A549 (cell line): ENCODE data around the gene CPED1. TPM values are rescaled to one million over a fixed set of nuclear protein-coding genes. Genes with fewer than 3 reads are reported as not detected.

Source experiments
- ATAC-seq, 2 experiments: fragments of 200-7000 bp in 1 of 2; fragments of >200 bp in 1 of 2; cut with Nextera tagmentation in 1 of 2; cut with Tn5 transposase in 1 of 2; 3 replicates each; pipeline versions ENCODE4 v1.8.0 to v1.9.1; 2018 to 2020; ENCODE audit warnings: mild to moderate bottlenecking in 1 of 2, moderate library complexity in 1 of 2
- CTCF ChIA-PET: fragments of 300-600 bp; sonication (Branson Sonifier 250); formaldehyde crosslinking; extraction: SDS; loops from one replicate; lab custom pipeline; 2021; ENCODE audit warnings: antibody characterized with exemption, inconsistent platforms; lab: Yijun Ruan, JAX
- POLR2A ChIA-PET: fragments of 350-600 bp; formaldehyde crosslinking; extraction: SDS; loops from one replicate; lab custom pipeline; 2021; ENCODE audit warnings: antibody characterized with exemption, inconsistent platforms; lab: Yijun Ruan, JAX
- DNase-seq, 2 experiments: peaks; one replicate each; pipeline versions ENCODE4 v3.0.0 to v3.0.0-alpha.2; 2011 to 2016; ENCODE audit warnings: low read depth in 1 of 2, low spot score in 1 of 2
- FAIRE-seq: peaks from 2 replicates; lab custom pipeline; 2011; peaks lifted over from hg19 to GRCh38; lab: Jason Lieb, UNC
- H3K27ac ChIP-seq, 2 experiments: fragments of >200 bp; sonication (Bioruptor Twin); formaldehyde crosslinking; 3 replicates each; pipeline ENCODE4 v1.5.1; 2016 to 2017
- H3K4me1 ChIP-seq: fragments of >200 bp; sonication (Bioruptor Twin); formaldehyde crosslinking; 3 replicates; pipeline ENCODE4 v1.6.1; 2016
- H3K4me2 ChIP-seq: fragments of >200 bp; sonication (Bioruptor Twin); formaldehyde crosslinking; 3 replicates; pipeline ENCODE4 v1.6.1; 2016
- H3K4me3 ChIP-seq: fragments of >200 bp; sonication (Bioruptor Twin); formaldehyde crosslinking; 3 replicates; pipeline ENCODE4 v1.5.1; 2016
- H3K9me3 ChIP-seq: fragments of >200 bp; sonication (Bioruptor Twin); formaldehyde crosslinking; 3 replicates; pipeline ENCODE4 v1.6.1; 2016
- ATOH8 ChIP-seq: fragments of 250-450 bp; sonication (Bioruptor Pico); IDR thresholded peaks from 2 replicates; pipeline ENCODE4 v1.5.0; 2020; ENCODE audit warnings: low read depth, mild to moderate bottlenecking, moderate library complexity
- BCL3 ChIP-seq: fragments of >200 bp; sonication (Bioruptor Twin); formaldehyde crosslinking; IDR thresholded peaks from 3 replicates; pipeline ENCODE4 v1.6.1; 2016
- CBX2 ChIP-seq: fragments of 200-600 bp; sonication (generic); IDR thresholded peaks from 2 replicates; pipeline ENCODE4 v1.6.1; 2016; ENCODE audit warnings: low read depth, mild to moderate bottlenecking, borderline replicate concordance
- CHD4 ChIP-seq: fragments of 200-600 bp; sonication (generic); IDR thresholded peaks from 2 replicates; pipeline ENCODE4 v1.6.1; 2016; ENCODE audit warnings: antibody characterized with exemption, mild to moderate bottlenecking, borderline replicate concordance
- EHMT2 ChIP-seq: fragments of 200-600 bp; sonication (generic); IDR thresholded peaks from 2 replicates; pipeline ENCODE4 v1.6.1; 2016; ENCODE audit warnings: antibody characterized with exemption, low read depth, mild to moderate bottlenecking, moderate library complexity
- ELK1 ChIP-seq: fragments of 150-350 bp; IDR thresholded peaks from 2 replicates; pipeline ENCODE4 v1.6.1; 2014; ENCODE audit warnings: low read depth, mild to moderate bottlenecking, low read length
- EP300 ChIP-seq, 2 experiments: fragments of >200 bp; sonication (Bioruptor Twin); formaldehyde crosslinking; IDR thresholded peaks; 2 replicates in 1 of 2; 3 replicates in 1 of 2; pipeline ENCODE4 v1.6.1; 2016 to 2017
- ESRRA ChIP-seq: fragments of 150-350 bp; IDR thresholded peaks from 2 replicates; pipeline ENCODE4 v1.6.1; 2014; ENCODE audit warnings: mild to moderate bottlenecking, low read length, borderline replicate concordance
- FOSL2 ChIP-seq, 2 experiments: fragments of 450-650 bp in 1 of 2; fragments of >200 bp in 1 of 2; sonication (Bioruptor Twin) in 1 of 2; formaldehyde crosslinking; IDR thresholded peaks; 2 replicates each; pipeline versions ENCODE4 v1.5.0 to v1.6.1; 2016 to 2020; ENCODE audit warnings: mild to moderate bottlenecking in 1 of 2, moderate library complexity in 1 of 2
- GATA3 ChIP-seq: IDR thresholded peaks from 2 replicates; pipeline ENCODE4 v1.6.1; 2012; ENCODE audit warnings: borderline replicate concordance
- HOXA7 ChIP-seq: fragments of 250-450 bp; sonication (Bioruptor Pico); IDR thresholded peaks from 2 replicates; pipeline ENCODE4 v1.5.0; 2020; ENCODE audit warnings: mild to moderate bottlenecking, moderate library complexity
- HOXB5 ChIP-seq: fragments of 250-450 bp; sonication (Bioruptor Pico); IDR thresholded peaks from 2 replicates; pipeline ENCODE4 v1.5.0; 2020; ENCODE audit warnings: mild to moderate bottlenecking, moderate library complexity
- JUN ChIP-seq, 2 experiments: fragments of >200 bp; sonication (Bioruptor Twin); formaldehyde crosslinking; IDR thresholded peaks; 2 replicates in 1 of 2; 3 replicates in 1 of 2; pipeline ENCODE4 v1.6.1; 2016 to 2017
- JUNB ChIP-seq: fragments of >200 bp; sonication (Bioruptor Twin); formaldehyde crosslinking; IDR thresholded peaks from 2 replicates; pipeline ENCODE4 v1.6.1; 2016
- MAFK ChIP-seq: fragments of 450-650 bp; IDR thresholded peaks from 2 replicates; pipeline ENCODE4 v1.6.1; 2014; ENCODE audit not compliant: partially characterized antibody
- MYC ChIP-seq: IDR thresholded peaks from 2 replicates; pipeline ENCODE4 v1.6.1; 2012; ENCODE audit warnings: mild to moderate bottlenecking, inconsistent platforms, low read length, improper control_type of control experiment, borderline replicate concordance
- NPAS2 ChIP-seq: fragments of 250-450 bp; sonication (Bioruptor Pico); IDR thresholded peaks from 2 replicates; pipeline ENCODE4 v1.8.0; 2022; ENCODE audit warnings: mild to moderate bottlenecking, moderate library complexity, borderline replicate concordance
- PBX3 ChIP-seq: IDR thresholded peaks from 2 replicates; pipeline ENCODE4 v1.6.1; 2012
- PHF8 ChIP-seq: fragments of 200-600 bp; sonication (generic); IDR thresholded peaks from 2 replicates; pipeline ENCODE4 v1.6.1; 2016; ENCODE audit warnings: low read depth, mild to moderate bottlenecking, antibody characterized with exemption, moderate library complexity, borderline replicate concordance
- POLR2A ChIP-seq: IDR thresholded peaks from 2 replicates; pipeline ENCODE4 v1.6.1; 2012; ENCODE audit warnings: mild to moderate bottlenecking, low read length
- POLR2AphosphoS2 ChIP-seq: conservative IDR thresholded peaks from 2 replicates; pipeline ENCODE4 v1.6.1; 2012; ENCODE audit warnings: low read length, improper control_type of control experiment, inconsistent platforms
- RARB ChIP-seq: fragments of 250-450 bp; sonication (Bioruptor Pico); IDR thresholded peaks from 2 replicates; pipeline ENCODE4 v1.8.0; 2021; ENCODE audit warnings: mild to moderate bottlenecking, moderate library complexity
- SMC3 ChIP-seq: fragments of >200 bp; sonication (Bioruptor Twin); formaldehyde crosslinking; IDR thresholded peaks from 3 replicates; pipeline ENCODE4 v1.6.1; 2018; ENCODE audit warnings: inconsistent platforms
- SREBF2 ChIP-seq: fragments of 450-650 bp; IDR thresholded peaks from 2 replicates; pipeline ENCODE4 v1.6.1; 2014; ENCODE audit warnings: mild to moderate bottlenecking, moderate library complexity
- TFCP2L1 ChIP-seq: fragments of 250-450 bp; sonication (Bioruptor Pico); IDR thresholded peaks from 2 replicates; pipeline ENCODE4 v1.5.0; 2021; ENCODE audit warnings: mild to moderate bottlenecking
- USF2 ChIP-seq: fragments of 450-650 bp; IDR thresholded peaks from 2 replicates; pipeline ENCODE4 v1.6.1; 2014; ENCODE audit warnings: antibody characterized with exemption
- WGBS: methylation state at CpG from one replicate; pipeline ENCODE4 v1.1.6; 2017; ENCODE audit errors: missing lambda C conversion rate; 5-methylcytosine and 5-hydroxymethylcytosine counted together
- polyA plus RNA-seq, 4 experiments: library from polyadenylated mRNA; depleted of rRNA in 3 of 4; stranded (reverse); fragments of >200 nt; fragmentation: RNase III in 1 of 4; extraction: RNeasy Plus Mini Kit Qiagen cat#74134 plus additional on column Dnase treatment in 1 of 4; gene quantifications; 2 replicates in 3 of 4; 3 replicates in 1 of 4; pipeline ENCODE4 v1.2.3, GENCODE V29; 2011 to 2017

CPED1 gene
- polyA plus RNA-seq, 2 of the 4 experiments (the other 2 are of a cell fraction), result 0.03 TPM; not detected in 1

GRCh38 chr7:121038717-121039509 lies 50.4 kb downstream of the CPED1 start:
- FAIRE-seq (no peak), DNase-seq (no peak), ATAC-seq (no peak)
- ChIA-PET CTCF (no interaction called here), POLR2A (interaction anchor here (0.6 kb wide), 1 partner anchor 52 kb away, joined by 3 read pairs; no protein-coding TSS in a partner anchor)
- Histone ChIP-seq H3K27ac (no peak overlapping the region), H3K4me3 (no peak overlapping the region), H3K9me3 (no peaks in the 10 kb centered on the region), H3K4me2 (no peak overlapping the region), H3K4me1 (no peaks in the 10 kb centered on the region)
- TF ChIP-seq EP300 (IDR thresholded peaks at IDR 0.05), result no peak
- TF ChIP-seq EHMT2, result no peak
- no peak for TF ChIP-seq ESRRA
- no peak for TF ChIP-seq POLR2AphosphoS2
- no peak for TF ChIP-seq GATA3
- no peak for TF ChIP-seq TFCP2L1 (CRISPR knock-in tag)
- no peak for TF ChIP-seq PBX3
- TF ChIP-seq PHF8, result no peak
- no peak for TF ChIP-seq JUN (IDR thresholded peaks at IDR 0.05)
- no peak for TF ChIP-seq RARB (CRISPR knock-in tag)
- no peak for TF ChIP-seq ELK1
- 46% methylated on average over 7 of the region's 7 CpGs for WGBS

GRCh38 chr7:121039510-121039822 lies 51.0 kb downstream of the CPED1 start:
- ChIA-PET CTCF (no interaction called here), POLR2A (no interaction called here)
- FAIRE-seq, result no peak
- no peak overlapping the region for H3K4me3 ChIP-seq
- no peak overlapping the region for H3K4me2 ChIP-seq
- H3K9me3 ChIP-seq, result no peaks in the 10 kb centered on the region
- WGBS, result 26% methylated on average over 2 of the region's 2 CpGs
- no peaks in the 10 kb centered on the region for H3K4me1 ChIP-seq
- no peak for DNase-seq
- no peak overlapping the region for H3K27ac ChIP-seq
- no peak for ATAC-seq
- TF ChIP-seq HOXA7, result no peak
- no peak for TF ChIP-seq POLR2A

GRCh38 chr7:121039994-121040393 lies 51.5 kb downstream of the CPED1 start:
- DNase-seq, result no peak

More at GRCh38 chr7:121039994-121040393, 51.5 kb downstream of the CPED1 start:
- POLR2A ChIA-PET, result no interaction called here
- Histone ChIP-seq H3K27ac (no peak overlapping the region), H3K4me1 (no peaks in the 10 kb centered on the region), H3K9me3 (no peaks in the 10 kb centered on the region), H3K4me2 (no peak overlapping the region), H3K4me3 (no peak overlapping the region)
- no peak for FAIRE-seq
- no peak for ATAC-seq
- no peak for TF ChIP-seq JUN (IDR thresholded peaks at IDR 0.05)
- no peak for TF ChIP-seq MYC
- no peak for TF ChIP-seq SREBF2
- TF ChIP-seq NPAS2 (CRISPR knock-in tag), result no peak
- TF ChIP-seq ATOH8 (CRISPR knock-in tag), result no peak
- no peak for TF ChIP-seq CHD4
- no peak for TF ChIP-seq SMC3
- no peak for TF ChIP-seq MAFK
- TF ChIP-seq JUNB, result no peak
- no peak for TF ChIP-seq BCL3
- TF ChIP-seq CBX2, result no peak
- TF ChIP-seq HOXB5, result no peak
- no peak for TF ChIP-seq FOSL2 (IDR thresholded peaks at IDR 0.05)
- no peak for TF ChIP-seq FOSL2 (CRISPR knock-in tag; IDR thresholded peaks at IDR 0.05)
- no peak for TF ChIP-seq USF2
- WGBS, result 85% methylated on average over 2 of the region's 2 CpGs
- CTCF ChIA-PET, result no interaction called here
